Activated T-cell treated with anti-CD3 and anti-CD28 coated beads for 24 hours (primary cell): ENCODE measurements around the gene NAT14.
A peak's percentile ranks its signal among the peaks of the same experiment; 100 is the strongest.
"Not testable (repeated sequence)": the region's sequence is repeated elsewhere in the genome, so short reads cannot be mapped to it uniquely, and the experiment has no call there.

Experiments used
- DNase-seq: peaks from one replicate; pipeline ENCODE4 v3.0.0-alpha.2; 2020; ENCODE audit warnings: low read depth

Gene NAT14

GRCh38 chr19:55484593-55485438 is at the start of gene NAT14:
NAT14 (plus strand) TSS chr19:55485188; CDS start chr19:55485709, 521 bp downstream.
- DNase-seq: peak; percentile 48

GRCh38 chr19:55436847-55437246 is 48.1 kb upstream of the NAT14 start:
- no peak for DNase-seq

- DNase-seq: no peak
Measured at GRCh38 chr19:55437410-55437809, 47.6 kb upstream of the NAT14 start.

DNA sequence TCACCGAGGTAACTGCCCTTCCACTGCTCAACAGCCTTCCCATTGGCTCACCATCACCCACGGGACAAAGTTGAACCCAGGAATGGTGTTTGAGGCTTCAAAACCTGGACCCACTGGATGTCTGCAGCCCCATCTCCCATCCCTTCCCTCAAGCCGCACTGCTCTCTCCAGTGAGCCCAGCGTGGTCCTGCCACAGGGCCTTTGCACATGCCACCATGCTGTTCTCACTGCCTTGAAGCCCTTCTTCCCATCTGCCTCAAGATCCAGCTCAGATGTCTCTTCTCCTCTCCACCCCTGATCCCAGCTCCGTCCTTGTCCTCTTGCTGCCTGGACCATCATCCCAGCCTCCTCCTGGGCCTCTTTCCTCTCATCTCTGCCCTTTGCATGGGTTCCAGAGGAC is 45.9 kb upstream of the NAT14 start:
- no peak for DNase-seq

DNA sequence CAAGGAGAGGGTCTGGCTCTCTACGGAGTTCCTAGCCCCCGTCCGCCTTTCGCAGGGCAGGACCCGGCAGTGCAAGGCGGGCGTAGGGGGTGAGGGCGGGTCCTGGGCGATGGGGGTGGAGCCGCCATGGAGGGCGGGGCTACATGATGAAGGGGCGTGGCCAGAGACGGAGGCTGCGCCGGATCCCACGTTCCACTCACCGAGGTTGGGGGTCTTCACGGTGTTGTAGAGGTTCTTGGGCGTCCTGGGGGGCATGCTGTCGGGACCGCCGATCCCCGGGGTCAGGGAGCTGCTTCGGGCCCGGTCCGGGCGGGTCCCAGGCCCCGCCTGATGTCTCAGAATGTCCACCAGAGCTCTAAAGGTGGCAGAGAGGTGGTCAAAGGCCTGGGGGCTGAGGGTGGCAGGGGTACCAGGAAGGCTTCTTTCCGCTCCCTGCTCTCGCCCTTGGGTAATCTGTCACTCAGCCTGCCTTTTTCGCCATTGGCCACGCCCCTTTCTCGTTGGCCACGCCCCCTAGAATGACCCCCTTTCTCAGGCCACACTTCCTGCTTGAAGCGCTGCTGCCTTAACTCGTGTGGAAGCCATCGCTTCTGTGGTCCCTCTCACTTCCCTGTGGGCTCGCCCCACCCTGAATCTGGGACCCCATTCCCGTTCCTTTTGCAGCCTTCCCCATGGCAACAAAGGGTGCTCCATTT is 44.4 kb upstream of the NAT14 start:
- no peak for DNase-seq

DNA sequence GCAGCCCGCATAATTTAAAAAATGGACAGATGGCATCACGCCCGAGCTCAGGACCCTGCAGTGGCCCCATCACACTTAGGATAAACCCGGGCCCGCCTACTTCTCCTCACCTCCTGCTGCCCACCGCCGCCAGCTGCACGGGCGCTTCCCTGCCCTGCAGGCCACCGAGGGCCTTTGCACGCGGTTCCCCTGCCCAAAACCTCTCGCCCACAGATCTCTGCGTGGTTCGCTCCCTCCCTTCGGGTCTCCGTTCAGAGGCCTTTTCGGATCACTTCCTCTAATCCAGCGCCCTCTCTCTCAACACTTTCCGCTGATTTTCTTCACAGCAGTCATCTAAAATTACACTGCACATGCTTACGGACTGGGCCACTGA is 43.7 kb upstream of the NAT14 start:
- no peak for DNase-seq

GRCh38 chr19:55441692-55442321 is 43.2 kb upstream of the NAT14 start:
- no peak for DNase-seq

- DNase-seq: no peak
Measured at GRCh38 chr19:55442372-55442961, 42.5 kb upstream of the NAT14 start.

- DNase-seq: no peak
Measured at GRCh38 chr19:55443045-55443823, 41.8 kb upstream of the NAT14 start, which contains the start of gene SHISA7. SHISA7 (minus strand) TSS chr19:55443300; CDS start chr19:55442863, 437 bp downstream.

- DNase-seq: no peak
Measured at GRCh38 chr19:55443824-55444480, 41.0 kb upstream of the NAT14 start.

- DNase-seq: no peak
Measured at GRCh38 chr19:55444646-55445045, 40.3 kb upstream of the NAT14 start.

DNA sequence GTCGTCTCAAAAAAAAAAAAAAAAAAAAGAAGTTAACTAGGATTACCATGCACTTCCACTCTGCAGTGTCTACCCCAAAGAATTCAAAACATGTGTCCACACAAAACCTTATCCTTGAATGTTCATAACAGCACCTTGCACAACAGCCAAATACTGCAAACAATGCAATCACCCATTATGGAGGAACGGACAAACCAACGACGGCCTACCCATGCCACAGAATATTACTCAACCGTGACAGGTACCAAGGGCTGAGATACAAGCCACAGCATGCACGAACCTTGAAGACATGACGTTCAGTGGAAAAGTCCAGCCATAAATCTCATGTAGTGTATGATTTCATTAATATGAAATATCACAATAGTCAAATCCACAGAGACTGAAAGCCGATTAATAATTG is 38.9 kb upstream of the NAT14 start:
- no peak for DNase-seq

GRCh38 chr19:55447421-55448174 is 37.4 kb upstream of the NAT14 start:
- DNase-seq: no peak

DNA sequence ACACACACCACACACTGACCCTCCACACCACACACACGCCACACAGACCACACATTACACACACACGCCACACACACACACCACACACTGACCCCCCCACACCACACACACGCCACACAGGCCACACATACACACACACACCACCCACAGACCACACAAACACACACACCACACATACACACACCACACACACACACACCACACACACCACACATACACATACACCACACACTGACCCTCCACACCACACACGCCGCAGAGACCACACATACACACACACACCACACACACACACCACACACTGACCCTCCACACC is 36.9 kb upstream of the NAT14 start:
- DNase-seq: not testable (repeated sequence)

- DNase-seq: no peak
Measured at GRCh38 chr19:55449469-55449868, 35.5 kb upstream of the NAT14 start.

GRCh38 chr19:55451163-55451964 is 33.6 kb upstream of the NAT14 start:
- no peak for DNase-seq

DNA sequence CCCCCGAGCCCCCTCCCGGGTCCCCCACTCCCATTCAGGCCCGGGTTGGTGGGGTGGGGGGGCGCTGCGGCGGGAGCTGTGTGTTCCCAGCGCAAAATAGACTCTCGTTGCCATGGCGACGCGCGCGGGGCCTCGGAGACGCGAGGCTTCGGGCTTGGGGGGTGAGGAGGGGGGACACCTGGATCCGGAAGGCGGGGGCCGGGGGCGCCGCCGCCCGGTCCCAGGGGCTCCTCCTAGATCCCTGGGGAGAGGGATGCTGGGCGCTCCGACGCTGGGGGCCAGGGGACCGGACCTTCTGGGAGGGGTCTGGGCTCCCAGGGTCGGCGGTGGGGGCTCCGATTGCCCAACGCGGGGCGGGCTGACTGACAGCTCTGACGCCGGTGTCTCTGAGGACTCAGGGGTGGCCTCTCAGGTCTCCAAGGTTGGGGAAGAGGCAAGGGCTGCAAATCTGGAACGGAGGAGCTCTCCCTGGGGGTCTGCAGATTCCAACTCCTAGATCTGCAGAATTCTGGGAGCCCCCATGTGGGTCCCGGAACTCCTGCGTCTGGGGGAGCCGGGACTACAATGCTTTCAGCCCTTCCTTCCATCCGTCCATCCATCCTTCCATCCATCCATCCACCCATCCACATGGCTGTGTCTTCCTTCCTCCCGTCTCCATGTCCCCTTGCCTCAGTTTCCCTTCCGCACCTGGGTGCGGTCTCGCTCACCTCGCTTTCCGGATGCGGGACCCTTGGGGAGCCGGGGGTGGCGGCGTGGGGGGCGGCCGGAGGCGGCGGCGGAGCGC is 32.8 kb upstream of the NAT14 start:
- no peak for DNase-seq

DNA sequence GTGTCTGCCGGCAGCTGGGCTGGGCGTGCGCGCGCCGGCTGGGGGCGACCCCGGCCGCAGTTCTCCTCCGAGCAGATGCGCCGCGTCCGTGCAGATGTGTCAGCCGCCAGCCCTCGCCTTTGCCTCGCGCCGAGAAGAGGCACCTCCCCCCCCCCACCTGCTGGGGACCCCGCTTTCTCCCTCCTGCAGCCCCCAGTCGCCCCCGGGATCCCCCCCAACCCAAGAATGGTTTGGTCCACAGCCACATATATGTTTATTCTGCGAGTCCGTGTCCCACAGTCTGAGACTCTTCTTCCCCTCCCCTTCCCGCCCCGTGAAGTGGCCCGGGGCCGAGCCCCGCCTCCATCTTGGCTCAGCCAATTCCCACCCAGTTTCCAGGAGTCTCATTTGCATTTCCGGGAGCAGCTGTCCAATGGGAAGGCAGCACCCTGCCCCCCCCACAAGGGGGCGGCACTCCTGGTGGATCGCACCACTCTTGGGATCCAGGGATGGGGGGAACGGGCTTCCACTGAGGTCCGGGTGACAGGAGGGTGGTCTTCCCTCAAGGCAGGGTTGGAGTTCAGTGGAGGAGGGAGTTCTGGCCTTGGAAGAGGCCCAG is 32.1 kb upstream of the NAT14 start:
- DNase-seq: no peak
